SH-SY5Y (cell line): ENCODE results near the gene PSPH.

Experiments
- GATA2 ChIP-seq: IDR thresholded peaks from 2 replicates; pipeline ENCODE4 v1.6.1; 2011; ENCODE audit warnings: mild to moderate bottlenecking, low read depth, low read length
- GATA3 ChIP-seq: IDR thresholded peaks from 2 replicates; pipeline ENCODE4 v1.6.1; 2011; ENCODE audit warnings: low read depth, mild to moderate bottlenecking, low read length, moderate library complexity

- TF ChIP-seq GATA2: no peak
- TF ChIP-seq GATA3: no peak
Observed at GRCh38 chr7:56040730-56041129, 10.5 kb downstream of the PSPH start.
